ENCODE data around the gene PRUNE2.
"Not testable (repeated sequence)": the region's sequence is repeated elsewhere in the genome, so short reads cannot be mapped to it uniquely, and the experiment has no call there.

Gene PRUNE2

GRCh38 chr9:76785501-76785900 lies 120.4 kb downstream of the PRUNE2 start:
- DNase-seq = no peak

- DNase-seq = no peak
These were observed 121.0 kb downstream of the PRUNE2 start for GRCh38 chr9:76784881-76785280.

GRCh38 chr9:76772686-76773445 lies 133.0 kb downstream of the PRUNE2 start:
- DNase-seq = no peak

- DNase-seq = no peak
These were observed 139.8 kb downstream of the PRUNE2 start for GRCh38 chr9:76766126-76766525.

- no peak for DNase-seq
These were observed 141.8 kb downstream of the PRUNE2 start, which contains the start of gene PCA3 for GRCh38 chr9:76764138-76764537. Gene PCA3, plus strand, starts transcription at chr9:76764438.

GRCh38 chr9:76761448-76761847 lies 144.5 kb downstream of the PRUNE2 start:
- DNase-seq = no peak

GRCh38 chr9:76759732-76760131 lies 146.2 kb downstream of the PRUNE2 start:
- DNase-seq = no peak

- DNase-seq = no peak
These were observed 147.4 kb downstream of the PRUNE2 start for GRCh38 chr9:76758476-76758875.

- no peak for DNase-seq
These were observed 148.8 kb downstream of the PRUNE2 start for GRCh38 chr9:76756941-76757673.

- no peak for DNase-seq
These were observed 149.7 kb downstream of the PRUNE2 start for GRCh38 chr9:76756268-76756640.

- no peak for DNase-seq
These were observed 154.9 kb downstream of the PRUNE2 start for GRCh38 chr9:76751001-76751400.

- no peak for DNase-seq
These were observed 161.6 kb downstream of the PRUNE2 start for GRCh38 chr9:76744336-76744735.

GRCh38 chr9:76743931-76744330 lies 162.0 kb downstream of the PRUNE2 start:
- no peak for DNase-seq

- not testable (repeated sequence) for DNase-seq
These were observed 163.0 kb downstream of the PRUNE2 start for GRCh38 chr9:76742890-76743289.

GRCh38 chr9:76741524-76741923 lies 164.4 kb downstream of the PRUNE2 start:
- DNase-seq = no peak

- no peak for DNase-seq
These were observed 167.5 kb downstream of the PRUNE2 start for GRCh38 chr9:76738402-76738801.

- DNase-seq = no peak
These were observed 168.6 kb downstream of the PRUNE2 start for GRCh38 chr9:76737154-76737902.

- DNase-seq = no peak
These were observed 171.2 kb downstream of the PRUNE2 start for GRCh38 chr9:76734716-76735115.

- no peak for DNase-seq
These were observed 172.8 kb downstream of the PRUNE2 start for GRCh38 chr9:76733096-76733495.

- no peak for DNase-seq
These were observed 173.5 kb downstream of the PRUNE2 start for GRCh38 chr9:76732341-76732958.

GRCh38 chr9:76730801-76731200 lies 175.1 kb downstream of the PRUNE2 start:
- no peak for DNase-seq

GRCh38 chr9:76729980-76730737 lies 175.8 kb downstream of the PRUNE2 start:
- DNase-seq = no peak
